Chondrocyte (in vitro differentiated cells): ENCODE data around the gene SCG2. TPM values are rescaled to one million over a fixed set of nuclear protein-coding genes. Genes with fewer than 3 reads are reported as not detected.

Experiments used
- DNase-seq: peaks from one replicate; pipeline ENCODE4 v3.0.0; 2021; ENCODE audit warnings: mixed read lengths, low spot score
- H3K27ac Mint-ChIP-seq: one replicate; pipeline ENCODE4 v1.8.0; 2021; ENCODE audit warnings: mild to moderate bottlenecking, moderate library complexity, mixed read lengths; ENCODE audit not compliant: unreplicated experiment
- H3K27me3 Mint-ChIP-seq: 2 replicates; pipeline ENCODE4 v1.8.0; 2021; ENCODE audit warnings: low read depth, mixed read lengths
- H3K36me3 Mint-ChIP-seq: 2 replicates; pipeline ENCODE4 v1.8.0; 2021; ENCODE audit warnings: low read depth, mixed read lengths
- H3K4me1 Mint-ChIP-seq: 2 replicates; pipeline ENCODE4 v1.8.0; 2021; ENCODE audit warnings: low read depth, mild to moderate bottlenecking, mixed read lengths
- H3K4me3 Mint-ChIP-seq: one replicate; pipeline ENCODE4 v1.8.0; 2021; ENCODE audit warnings: mild to moderate bottlenecking, moderate library complexity, mixed read lengths; ENCODE audit not compliant: unreplicated experiment
- H3K9me3 Mint-ChIP-seq: 2 replicates; pipeline ENCODE4 v1.8.0; 2021; ENCODE audit warnings: low read depth, mixed read lengths
- CTCF ChIP-seq: fragments of 200-600 bp; sonication (generic); IDR thresholded peaks from 2 replicates; pipeline ENCODE4 v1.5.0; 2021; ENCODE audit warnings: antibody characterized with exemption, mild to moderate bottlenecking, moderate library complexity
- long read RNA-seq: library from polyadenylated mRNA; stranded (forward); transcript quantifications from one replicate; pipeline ENCODE4 v2.0.0, GENCODE V29; 2021
- total RNA-seq: library from RNA; stranded (reverse); gene quantifications from 3 replicates; pipeline ENCODE4 v1.2.1, GENCODE V29; 2021

SCG2 gene, protein sequence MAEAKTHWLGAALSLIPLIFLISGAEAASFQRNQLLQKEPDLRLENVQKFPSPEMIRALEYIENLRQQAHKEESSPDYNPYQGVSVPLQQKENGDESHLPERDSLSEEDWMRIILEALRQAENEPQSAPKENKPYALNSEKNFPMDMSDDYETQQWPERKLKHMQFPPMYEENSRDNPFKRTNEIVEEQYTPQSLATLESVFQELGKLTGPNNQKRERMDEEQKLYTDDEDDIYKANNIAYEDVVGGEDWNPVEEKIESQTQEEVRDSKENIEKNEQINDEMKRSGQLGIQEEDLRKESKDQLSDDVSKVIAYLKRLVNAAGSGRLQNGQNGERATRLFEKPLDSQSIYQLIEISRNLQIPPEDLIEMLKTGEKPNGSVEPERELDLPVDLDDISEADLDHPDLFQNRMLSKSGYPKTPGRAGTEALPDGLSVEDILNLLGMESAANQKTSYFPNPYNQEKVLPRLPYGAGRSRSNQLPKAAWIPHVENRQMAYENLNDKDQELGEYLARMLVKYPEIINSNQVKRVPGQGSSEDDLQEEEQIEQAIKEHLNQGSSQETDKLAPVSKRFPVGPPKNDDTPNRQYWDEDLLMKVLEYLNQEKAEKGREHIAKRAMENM
- 48.4 to 82.1 TPM (median 81.6 TPM) in 3 replicates for total RNA-seq
- long read RNA-seq, transcript SCG2-201 (2 exons, 2,576 nt), result major isoform, 198 of 213 reads
- long read RNA-seq, partial matches to known transcripts, result 0 of 213 reads
- long read RNA-seq, other reads (novel, unspliced or antisense), result 13 of 213 reads

GRCh38 chr2:223601932-223602666, at the start of gene SCG2:
Gene SCG2 (minus strand): TSS chr2:223602361. CDS start chr2:223599282, 3,079 bp downstream.
- peak within 1 kb of the TSS; percentile 65 for H3K27ac Mint-ChIP-seq
- peak within 1 kb of the TSS; percentile 66 for H3K4me3 Mint-ChIP-seq
- H3K36me3 Mint-ChIP-seq, result peaks cover 6% of the 10 kb centered on the region
- H3K4me1 Mint-ChIP-seq, result peaks cover 61% of the 10 kb centered on the region
- peak; percentile 86 for TF ChIP-seq CTCF
- no peaks in the 10 kb centered on the region for H3K27me3 Mint-ChIP-seq
- DNase-seq, result no peak
- H3K9me3 Mint-ChIP-seq, result peaks cover 6% of the 10 kb centered on the region

DNA sequence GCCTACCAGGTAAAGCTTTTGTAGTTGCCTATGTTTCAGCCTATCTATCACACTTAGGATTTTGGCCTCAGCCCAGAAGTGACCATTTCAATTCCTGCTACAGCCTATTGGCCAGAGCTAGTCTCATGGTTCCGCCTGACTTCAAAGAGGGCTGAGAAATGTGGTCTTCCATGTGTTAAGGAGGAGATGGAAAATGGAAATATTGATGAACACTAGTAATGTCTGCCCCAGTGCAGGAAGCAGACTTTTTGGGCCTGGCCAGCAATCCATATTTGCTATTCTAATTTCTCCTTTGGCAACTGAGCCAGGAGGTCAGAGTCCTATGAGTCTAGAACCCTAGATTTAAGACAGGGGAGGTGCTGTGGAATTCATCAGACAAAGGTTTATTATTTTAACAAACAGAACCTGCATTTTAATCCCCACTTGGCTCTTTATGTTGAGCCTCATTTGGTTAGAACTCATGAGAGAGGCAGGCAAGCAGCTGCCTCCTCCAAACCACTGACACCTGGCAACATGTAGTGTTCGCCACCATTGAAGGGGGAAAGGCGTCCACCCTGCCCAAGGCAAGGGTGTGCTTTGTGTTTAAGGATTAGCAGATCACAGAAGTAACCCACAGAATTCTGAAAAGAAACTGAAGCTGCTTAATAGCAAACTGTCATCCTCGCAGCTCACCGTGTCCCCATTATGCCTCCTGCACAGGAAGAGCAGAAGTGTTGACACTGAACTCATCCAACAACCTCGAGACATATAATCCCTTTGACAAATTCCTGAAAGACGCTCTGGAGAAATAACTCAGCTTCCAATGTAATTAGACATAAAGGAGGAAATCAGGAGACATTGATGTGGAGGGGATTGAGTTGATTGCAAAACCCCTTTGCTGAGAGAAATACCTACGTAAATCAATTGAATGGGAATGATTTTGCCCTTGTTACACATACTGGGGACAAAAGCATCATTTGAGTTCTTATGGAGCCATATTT, 47.7 kb upstream of the SCG2 start:
- Mint-ChIP-seq H3K4me3 (no peak overlapping the region), H3K4me1 (peaks cover 45% of the 10 kb centered on the region), H3K36me3 (no peaks in the 10 kb centered on the region), H3K27me3 (no peaks in the 10 kb centered on the region), H3K27ac (no peak overlapping the region), H3K9me3 (peaks cover 3% of the 10 kb centered on the region)
- no peak for DNase-seq
- no peak for TF ChIP-seq CTCF

GRCh38 chr2:223648755-223649154, 46.6 kb upstream of the SCG2 start:
- Mint-ChIP-seq H3K4me1 (peaks cover 46% of the 10 kb centered on the region), H3K27me3 (no peaks in the 10 kb centered on the region), H3K4me3 (no peak overlapping the region), H3K9me3 (peaks cover 3% of the 10 kb centered on the region), H3K27ac (no peak overlapping the region), H3K36me3 (no peaks in the 10 kb centered on the region)
- TF ChIP-seq CTCF, result no peak
- DNase-seq, result no peak

DNA sequence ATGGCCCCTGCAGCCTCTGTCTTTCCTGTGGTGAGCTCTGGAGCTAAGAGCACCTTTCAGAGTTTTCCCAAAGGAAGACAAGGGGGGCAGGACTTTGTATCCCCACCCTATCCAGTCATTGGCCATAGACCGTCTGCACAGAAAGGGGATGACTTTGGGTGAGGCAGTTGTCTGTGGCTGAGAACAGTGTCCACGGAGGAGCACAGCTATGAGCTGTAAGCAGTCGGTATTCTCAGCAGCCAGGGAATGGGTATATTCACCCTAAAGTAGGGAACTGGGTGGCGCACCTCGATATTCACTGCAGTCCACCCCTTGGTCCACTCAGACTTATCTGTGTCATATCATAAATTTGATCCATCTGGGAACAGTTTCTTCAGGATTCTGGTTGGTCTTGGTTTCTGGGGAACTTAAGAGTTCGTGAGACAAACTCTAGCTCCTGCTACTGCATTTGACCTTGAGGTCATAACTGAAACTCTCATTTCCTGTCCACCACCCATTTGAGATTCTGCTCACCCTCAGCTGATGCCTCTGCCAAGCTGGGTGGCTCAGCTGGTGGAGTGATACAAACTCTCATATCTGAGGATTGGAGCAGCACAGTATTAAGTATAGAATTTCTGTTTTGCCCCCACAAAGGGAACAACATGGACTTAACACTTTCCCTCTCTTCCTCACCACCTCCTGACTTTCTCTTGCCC, 45.2 kb upstream of the SCG2 start:
- no peak for TF ChIP-seq CTCF
- H3K27ac Mint-ChIP-seq, result peak overlapping the region; percentile 43
- peaks cover 1% of the 10 kb centered on the region for H3K9me3 Mint-ChIP-seq
- H3K4me1 Mint-ChIP-seq, result peaks cover 50% of the 10 kb centered on the region
- H3K27me3 Mint-ChIP-seq, result no peaks in the 10 kb centered on the region
- no peak overlapping the region for H3K4me3 Mint-ChIP-seq
- no peaks in the 10 kb centered on the region for H3K36me3 Mint-ChIP-seq
- DNase-seq, result no peak
